Activated B cell treated with CpG ODN at 0.5 μM for 24 hours (primary cell): ENCODE results near the gene VPS9D1. TPM values are rescaled to one million over a fixed set of nuclear protein-coding genes. Genes with fewer than 3 reads are reported as not detected.
"Not testable (repeated sequence)": the region's sequence is repeated elsewhere in the genome, so short reads cannot be mapped to it uniquely, and the experiment has no call there.

Experiments
- ATAC-seq: fragments of 200-7000 bp; cut with Tn5 transposase; one replicate; pipeline ENCODE4 v1.10.0; 2021; ENCODE audit warnings: low read depth, mild to moderate bottlenecking, moderate library complexity
- CTCF ChIA-PET: fragments of 350-600 bp; sonication (Branson Sonifier 250); formaldehyde crosslinking; loops from one replicate; lab custom pipeline; 2021; ENCODE audit warnings: antibody characterized with exemption; lab: Charles Lee
- POLR2A ChIA-PET: fragments of 350-600 bp; sonication (Branson Sonifier 250); formaldehyde crosslinking; loops from one replicate; lab custom pipeline; 2021; ENCODE audit warnings: antibody characterized with exemption; lab: Charles Lee
- DNase-seq: peaks from one replicate; pipeline ENCODE4 v3.0.0; 2022
- H3K27ac Mint-ChIP-seq: one replicate; pipeline ENCODE4 v1.8.0; 2020; ENCODE audit warnings: mixed read lengths
- H3K27me3 Mint-ChIP-seq: one replicate; pipeline ENCODE4 v1.8.0; 2021; ENCODE audit warnings: mixed read lengths
- H3K36me3 Mint-ChIP-seq: one replicate; pipeline ENCODE4 v1.8.0; 2021; ENCODE audit warnings: low read depth, mixed read lengths
- H3K4me1 Mint-ChIP-seq: one replicate; pipeline ENCODE4 v1.8.0; 2021; ENCODE audit warnings: mixed read lengths
- H3K4me3 Mint-ChIP-seq: one replicate; pipeline ENCODE4 v1.8.0; 2020; ENCODE audit warnings: mild to moderate bottlenecking, mixed read lengths
- H3K9me3 Mint-ChIP-seq: one replicate; pipeline ENCODE4 v1.8.0; 2020; ENCODE audit warnings: mixed read lengths
- CTCF ChIP-seq: fragments of 200-600 bp; IDR thresholded peaks from one replicate; pipeline ENCODE4 v1.8.0; 2022; ENCODE audit warnings: antibody characterized with exemption, mild to moderate bottlenecking
- intact Hi-C: fragments of 100-400 bp; cut with micrococcal nuclease; formaldehyde crosslinking; loops from one replicate; pipeline ENCODE4 v1.15.1; 2024
- total RNA-seq: library from RNA; stranded (reverse); gene quantifications from 2 replicates; pipeline ENCODE4 v1.2.3, GENCODE V29; 2022

Gene VPS9D1
- total RNA-seq, 1 donor from 2014 or later: 7.4 TPM

GRCh38 chr16:89695086-89695874 is 25.4 kb downstream of the VPS9D1 start:
- CTCF ChIA-PET: no interaction called here
- intact Hi-C loops: no loop called here

GRCh38 chr16:89694784-89695085 is 26.0 kb downstream of the VPS9D1 start:
- H3K4me1 Mint-ChIP-seq: peaks cover 16% of the 10 kb centered on the region
- intact Hi-C loops, DNase-seq, H3K9me3 Mint-ChIP-seq, H3K27me3 Mint-ChIP-seq, H3K27ac Mint-ChIP-seq, H3K4me3 Mint-ChIP-seq, POLR2A ChIA-PET, CTCF ChIA-PET, ATAC-seq: not testable (repeated sequence)
- peaks cover 45% of the 10 kb centered on the region for H3K36me3 Mint-ChIP-seq

More at GRCh38 chr16:89695086-89695874, 25.4 kb downstream of the VPS9D1 start:
- no peak overlapping the region for H3K27ac Mint-ChIP-seq
- no peak for ATAC-seq
- POLR2A ChIA-PET: interaction anchor here (0.6 to 1.0 kb wide), 2 partner anchors 11 to 18 kb away, joined by 3 to 7 read pairs; no protein-coding TSS in a partner anchor
- no peaks in the 10 kb centered on the region for H3K9me3 Mint-ChIP-seq
- TF ChIP-seq CTCF: no peak
- peaks cover 21% of the 10 kb centered on the region for H3K4me1 Mint-ChIP-seq
- DNase-seq: no peak
- H3K4me3 Mint-ChIP-seq: no peak overlapping the region
- H3K27me3 Mint-ChIP-seq: no peaks in the 10 kb centered on the region
- peaks cover 40% of the 10 kb centered on the region for H3K36me3 Mint-ChIP-seq

- Mint-ChIP-seq H3K27ac (no peak overlapping the region), H3K4me1 (peaks cover 15% of the 10 kb centered on the region), H3K27me3 (no peaks in the 10 kb centered on the region), H3K4me3 (no peak overlapping the region), H3K9me3 (no peaks in the 10 kb centered on the region), H3K36me3 (peaks cover 45% of the 10 kb centered on the region)
- no peak for ATAC-seq
- DNase-seq: no peak
- POLR2A ChIA-PET: no interaction called here
- CTCF ChIA-PET: no interaction called here
- no peak for TF ChIP-seq CTCF
- intact Hi-C loops: no loop called here
Observed at GRCh38 chr16:89693931-89694783, 26.5 kb downstream of the VPS9D1 start.

GRCh38 chr16:89693289-89693731 is 27.4 kb downstream of the VPS9D1 start:
- ChIA-PET POLR2A (no interaction called here), CTCF (no interaction called here)
- intact Hi-C loops: no loop called here
- no peak for ATAC-seq
- no peaks in the 10 kb centered on the region for H3K27me3 Mint-ChIP-seq
- TF ChIP-seq CTCF: no peak
- H3K9me3 Mint-ChIP-seq: no peaks in the 10 kb centered on the region
- H3K4me3 Mint-ChIP-seq: no peak overlapping the region
- peaks cover 13% of the 10 kb centered on the region for H3K4me1 Mint-ChIP-seq
- no peak overlapping the region for H3K27ac Mint-ChIP-seq
- peaks cover 44% of the 10 kb centered on the region for H3K36me3 Mint-ChIP-seq
- no peak for DNase-seq

- no peak for TF ChIP-seq CTCF
- DNase-seq: no peak
- H3K4me3 Mint-ChIP-seq: no peak overlapping the region
- peaks cover 44% of the 10 kb centered on the region for H3K36me3 Mint-ChIP-seq
- no peaks in the 10 kb centered on the region for H3K27me3 Mint-ChIP-seq
- ChIA-PET CTCF (no interaction called here), POLR2A (no interaction called here)
- intact Hi-C loops: no loop called here
- H3K27ac Mint-ChIP-seq: no peak overlapping the region
- no peak for ATAC-seq
- no peaks in the 10 kb centered on the region for H3K9me3 Mint-ChIP-seq
- peaks cover 22% of the 10 kb centered on the region for H3K4me1 Mint-ChIP-seq
Observed at GRCh38 chr16:89691986-89692569, 28.6 kb downstream of the VPS9D1 start.
